T-helper 1 cell treated with Interleukin-12 subunit alpha and Interleukin-12 subunit beta and Interleukin-4 antibody, amounts not matched to agents 30 μg/mL and 1 μg/mL, for 36 hours (primary cell): Measurements from ENCODE around the gene SAMD8.
"Not testable (repeated sequence)": the region's sequence is repeated elsewhere in the genome, so short reads cannot be mapped to it uniquely, and the experiment has no call there.

Source experiments
- H3K27ac Mint-ChIP-seq: one replicate; pipeline ENCODE4 v1.8.0; 2021; ENCODE audit warnings: mild to moderate bottlenecking, mixed read lengths
- H3K27me3 Mint-ChIP-seq: one replicate; pipeline ENCODE4 v1.8.0; 2021; ENCODE audit warnings: low read depth, mixed read lengths
- H3K36me3 Mint-ChIP-seq: one replicate; pipeline ENCODE4 v1.8.0; 2021; ENCODE audit warnings: low read depth, mixed read lengths
- H3K4me1 Mint-ChIP-seq: one replicate; pipeline ENCODE4 v1.8.0; 2021; ENCODE audit warnings: low read depth, mixed read lengths
- H3K4me3 Mint-ChIP-seq: one replicate; pipeline ENCODE4 v1.8.0; 2021; ENCODE audit warnings: mild to moderate bottlenecking, moderate library complexity, mixed read lengths
- H3K9me3 Mint-ChIP-seq: one replicate; pipeline ENCODE4 v1.8.0; 2021; ENCODE audit warnings: mixed read lengths

The SAMD8 gene

GRCh38 chr10:75199949-75200348 lies 88.5 kb downstream of the SAMD8 start:
- H3K27ac Mint-ChIP-seq, H3K4me1 Mint-ChIP-seq, H3K9me3 Mint-ChIP-seq, H3K36me3 Mint-ChIP-seq, H3K4me3 Mint-ChIP-seq, H3K27me3 Mint-ChIP-seq: not testable (repeated sequence)

GRCh38 chr10:75201793-75202307 lies 90.4 kb downstream of the SAMD8 start:
- Mint-ChIP-seq H3K27ac (no peak overlapping the region), H3K9me3 (no peaks in the 10 kb centered on the region), H3K4me1 (peaks cover 1% of the 10 kb centered on the region), H3K4me3 (no peak overlapping the region), H3K36me3 (no peaks in the 10 kb centered on the region), H3K27me3 (no peaks in the 10 kb centered on the region)

DNA sequence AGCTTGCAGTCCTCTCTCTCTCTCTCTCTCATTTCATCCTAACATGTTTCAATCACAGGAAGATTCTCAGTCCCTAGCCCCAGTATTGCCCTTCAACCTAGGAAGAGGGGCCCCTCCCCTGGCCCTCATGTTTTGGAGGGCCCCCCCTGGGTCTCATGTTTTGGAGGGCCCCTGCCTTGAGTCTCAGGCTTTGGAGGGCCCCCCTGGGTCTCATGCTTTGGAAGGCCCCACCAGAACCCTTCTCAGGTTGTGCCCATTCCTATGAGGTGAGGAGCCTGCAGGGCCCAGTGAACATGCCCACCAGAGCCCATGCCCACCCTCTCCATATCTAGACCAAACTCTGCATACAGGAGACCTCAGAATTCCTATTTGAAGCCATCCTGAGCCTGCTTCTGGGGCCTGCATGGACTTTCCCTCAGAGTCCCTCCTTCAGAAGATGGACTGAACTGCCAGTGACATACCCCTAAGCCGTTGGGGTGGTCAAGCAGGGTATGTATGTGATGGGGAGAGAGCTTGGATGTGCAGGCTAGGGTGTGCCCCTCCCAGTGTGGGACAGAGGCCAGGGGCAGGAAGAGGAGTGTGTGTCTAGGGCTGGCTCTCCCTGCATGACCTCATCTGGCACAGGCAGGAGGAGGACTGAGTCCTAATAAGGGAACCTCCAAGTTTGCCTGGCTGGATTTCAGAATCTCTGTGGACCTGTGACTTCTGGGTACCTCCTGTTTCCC lies 91.0 kb downstream of the SAMD8 start:
- H3K36me3 Mint-ChIP-seq = no peaks in the 10 kb centered on the region
- no peak overlapping the region for H3K27ac Mint-ChIP-seq
- peaks cover 1% of the 10 kb centered on the region for H3K4me1 Mint-ChIP-seq
- no peak overlapping the region for H3K4me3 Mint-ChIP-seq
- H3K27me3 Mint-ChIP-seq = no peaks in the 10 kb centered on the region
- H3K9me3 Mint-ChIP-seq = no peaks in the 10 kb centered on the region

- H3K4me1 Mint-ChIP-seq, H3K27me3 Mint-ChIP-seq, H3K36me3 Mint-ChIP-seq, H3K4me3 Mint-ChIP-seq, H3K27ac Mint-ChIP-seq, H3K9me3 Mint-ChIP-seq: not testable (repeated sequence)
Observed at GRCh38 chr10:75203046-75203620, 91.7 kb downstream of the SAMD8 start.

DNA sequence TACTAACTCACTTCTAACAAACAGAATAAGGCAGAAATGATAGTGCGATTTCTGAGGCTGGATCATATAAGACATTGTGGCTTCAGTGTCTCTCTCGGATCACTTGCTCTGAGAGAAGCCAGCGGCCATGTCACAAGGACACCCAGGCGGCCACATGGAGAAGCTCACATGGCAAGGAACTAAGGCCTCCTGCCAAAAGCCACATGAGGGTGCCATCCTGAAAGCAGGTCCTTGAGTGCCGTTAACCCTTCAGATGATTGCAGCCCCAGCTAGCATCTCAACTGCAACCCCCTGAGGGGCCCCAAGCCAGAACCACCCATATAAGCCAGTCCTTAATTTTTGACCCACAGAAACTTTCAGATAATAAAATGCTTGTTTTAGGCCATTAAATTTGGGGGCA lies 92.3 kb downstream of the SAMD8 start:
- H3K4me1 Mint-ChIP-seq = peaks cover 5% of the 10 kb centered on the region
- H3K9me3 Mint-ChIP-seq = no peaks in the 10 kb centered on the region
- no peaks in the 10 kb centered on the region for H3K36me3 Mint-ChIP-seq
- no peak overlapping the region for H3K4me3 Mint-ChIP-seq
- no peaks in the 10 kb centered on the region for H3K27me3 Mint-ChIP-seq
- H3K27ac Mint-ChIP-seq = no peak overlapping the region

GRCh38 chr10:75205908-75206307 lies 94.5 kb downstream of the SAMD8 start:
- Mint-ChIP-seq H3K4me3 (no peak overlapping the region), H3K36me3 (no peaks in the 10 kb centered on the region), H3K27ac (no peak overlapping the region), H3K9me3 (no peaks in the 10 kb centered on the region), H3K27me3 (no peaks in the 10 kb centered on the region), H3K4me1 (peaks cover 10% of the 10 kb centered on the region)

GRCh38 chr10:75206638-75207037 lies 95.2 kb downstream of the SAMD8 start:
- H3K27ac Mint-ChIP-seq, H3K4me3 Mint-ChIP-seq, H3K36me3 Mint-ChIP-seq, H3K9me3 Mint-ChIP-seq, H3K27me3 Mint-ChIP-seq: not testable (repeated sequence)
- H3K4me1 Mint-ChIP-seq = peaks cover 14% of the 10 kb centered on the region

GRCh38 chr10:75207079-75207856 lies 95.8 kb downstream of the SAMD8 start:
- Mint-ChIP-seq H3K4me1 (peaks cover 18% of the 10 kb centered on the region), H3K27ac (no peak overlapping the region), H3K9me3 (no peaks in the 10 kb centered on the region), H3K4me3 (no peak overlapping the region), H3K27me3 (no peaks in the 10 kb centered on the region), H3K36me3 (peaks cover 6% of the 10 kb centered on the region)

GRCh38 chr10:75207857-75208144 lies 96.3 kb downstream of the SAMD8 start:
- Mint-ChIP-seq H3K9me3 (no peaks in the 10 kb centered on the region), H3K36me3 (peaks cover 8% of the 10 kb centered on the region), H3K27me3 (no peaks in the 10 kb centered on the region), H3K27ac (peak overlapping the region; percentile 80), H3K4me1 (peaks cover 23% of the 10 kb centered on the region), H3K4me3 (no peak overlapping the region)

DNA sequence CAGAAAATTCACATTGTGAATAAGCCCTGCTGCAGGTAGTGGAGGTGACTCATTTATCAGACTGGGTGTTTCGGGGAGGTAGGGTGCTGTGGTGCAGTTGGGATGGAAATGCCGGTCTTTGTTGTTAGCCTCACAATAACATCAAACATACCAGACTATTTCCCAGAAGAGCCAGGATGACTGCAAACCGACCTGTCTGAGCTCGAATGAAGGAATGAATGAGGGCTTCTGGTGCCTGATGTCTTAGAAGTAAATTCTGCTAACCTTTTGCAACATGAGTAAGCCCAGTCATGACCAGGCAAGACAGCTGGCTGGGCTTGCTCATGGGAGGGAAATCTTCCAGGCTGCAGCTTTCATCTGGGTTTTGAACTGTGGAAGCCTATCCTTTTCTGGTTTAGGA lies 96.7 kb downstream of the SAMD8 start:
- H3K4me1 Mint-ChIP-seq = peaks cover 25% of the 10 kb centered on the region
- no peaks in the 10 kb centered on the region for H3K27me3 Mint-ChIP-seq
- no peaks in the 10 kb centered on the region for H3K9me3 Mint-ChIP-seq
- no peak overlapping the region for H3K4me3 Mint-ChIP-seq
- peaks cover 9% of the 10 kb centered on the region for H3K36me3 Mint-ChIP-seq
- H3K27ac Mint-ChIP-seq = peak overlapping the region; percentile 80

- Mint-ChIP-seq H3K27me3 (no peaks in the 10 kb centered on the region), H3K27ac (peak overlapping the region; percentile 100), H3K36me3 (peaks cover 15% of the 10 kb centered on the region), H3K4me1 (peaks cover 28% of the 10 kb centered on the region), H3K4me3 (peak overlapping the region; percentile 100), H3K9me3 (no peaks in the 10 kb centered on the region)
Observed at GRCh38 chr10:75209086-75209920, 97.8 kb downstream of the SAMD8 start.

DNA sequence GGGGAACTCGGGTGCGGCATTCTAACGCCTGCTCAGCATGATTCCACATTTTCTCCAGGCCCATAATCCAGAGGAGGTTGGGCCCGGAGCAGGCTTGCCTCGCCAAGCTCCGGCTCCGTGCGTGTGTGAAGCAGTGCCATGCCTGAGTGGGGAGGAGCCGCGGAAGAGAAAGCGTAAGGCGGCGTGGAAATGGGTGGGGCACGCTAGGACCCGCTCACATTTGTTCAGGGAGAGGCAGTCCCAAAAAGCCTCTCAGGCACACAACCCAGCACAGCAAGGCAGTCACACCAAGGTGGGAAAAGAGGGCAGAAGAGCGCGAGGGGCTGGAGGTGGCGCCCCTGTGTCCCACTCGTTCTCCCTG lies 98.4 kb downstream of the SAMD8 start:
- H3K4me1 Mint-ChIP-seq = peaks cover 28% of the 10 kb centered on the region
- H3K27ac Mint-ChIP-seq = peak overlapping the region; percentile 100
- no peaks in the 10 kb centered on the region for H3K27me3 Mint-ChIP-seq
- H3K9me3 Mint-ChIP-seq = no peaks in the 10 kb centered on the region
- H3K4me3 Mint-ChIP-seq = peak overlapping the region; percentile 100
- peaks cover 16% of the 10 kb centered on the region for H3K36me3 Mint-ChIP-seq

GRCh38 chr10:75210282-75211006 lies 99.0 kb downstream of the SAMD8 start, which contains the start of gene VDAC2:
Gene VDAC2 (plus strand): TSS chr10:75210796. CDS start chr10:75211159, 363 bp downstream.
- Mint-ChIP-seq H3K27ac (peak within 1 kb of the TSS; percentile 100), H3K4me3 (peak within 1 kb of the TSS; percentile 100), H3K9me3 (no peaks in the 10 kb centered on the region), H3K36me3 (peaks cover 16% of the 10 kb centered on the region), H3K4me1 (peaks cover 28% of the 10 kb centered on the region), H3K27me3 (no peaks in the 10 kb centered on the region)
